Measurements from ENCODE around the gene HEXD. TPM values are rescaled to one million over a fixed set of nuclear protein-coding genes. Genes with fewer than 3 reads are reported as not detected.

Gene HEXD
- total RNA-seq, 1 experiment from 2014 or later = 30.0 TPM

- Histone ChIP-seq H3K79me2 (ENCODE audit: low read depth) (peaks cover 10% of the 10 kb centered on the region; the same call in 1 of the 2 replicates), H3K9me2 (ENCODE audit: insufficient read depth) (no peaks in the 10 kb centered on the region), H3K4me3 (no peak overlapping the region), H3K4me2 (no peak overlapping the region), H3K27me3 (ENCODE audit: insufficient read depth, low read depth) (no peaks in the 10 kb centered on the region), H3K36me3 (ENCODE audit: low read depth) (no peaks in the 10 kb centered on the region), H3K4me1 (replicated peaks; ENCODE audit: insufficient read depth) (peaks cover 12% of the 10 kb centered on the region; the same call in 1 of the 2 replicates), H4K20me1 (ENCODE audit: insufficient read depth) (no peaks in the 10 kb centered on the region), H3F3A (ENCODE audit: insufficient read depth, low read depth) (no peaks in the 10 kb centered on the region), H3K9me3 (ENCODE audit: insufficient read depth, low read depth) (no peaks in the 10 kb centered on the region), H3K27ac (no peak overlapping the region), H2AFZ (no peak overlapping the region)
- intact Hi-C loops (cut with micrococcal nuclease; ENCODE audit: unreplicated experiment) = no loop called here
- TF ChIP-seq EZH2 (IDR thresholded peaks at IDR 0.05; ENCODE audit: low read depth) (no peak), CTCF (conservative IDR thresholded peaks at IDR 0.05) (no peak)
- CTCF ChIA-PET = interaction anchor here (0.5 kb wide), 1 partner anchor 52 kb away, joined by 7 read pairs; no protein-coding TSS in a partner anchor
- BruUV-seq (replicated peaks) = no TSS peak
- POLR2A ChIA-PET (ENCODE audit: unreplicated experiment) = no interaction called here
- no peak for DNase-seq
Observed at GRCh38 chr17:82446649-82447048, 28.5 kb downstream of the HEXD start.

- ChIA-PET POLR2A (ENCODE audit: unreplicated experiment) (no interaction called here), CTCF (no interaction called here)
- no TSS peak for BruUV-seq (replicated peaks)
- Histone ChIP-seq H3K27ac (no peak overlapping the region), H3K9me3 (ENCODE audit: insufficient read depth, low read depth) (no peaks in the 10 kb centered on the region), H3K4me1 (replicated peaks; ENCODE audit: insufficient read depth) (peaks cover 12% of the 10 kb centered on the region; the same call in 1 of the 2 replicates), H3K4me3 (no peak overlapping the region), H3K9me2 (ENCODE audit: insufficient read depth) (no peaks in the 10 kb centered on the region), H3K79me2 (ENCODE audit: low read depth) (peaks cover 10% of the 10 kb centered on the region; the same call in 1 of the 2 replicates), H3F3A (ENCODE audit: insufficient read depth, low read depth) (no peaks in the 10 kb centered on the region), H3K27me3 (ENCODE audit: insufficient read depth, low read depth) (no peaks in the 10 kb centered on the region), H3K4me2 (no peak overlapping the region), H4K20me1 (ENCODE audit: insufficient read depth) (no peaks in the 10 kb centered on the region), H2AFZ (no peak overlapping the region), H3K36me3 (ENCODE audit: low read depth) (no peaks in the 10 kb centered on the region)
- TF ChIP-seq CTCF (conservative IDR thresholded peaks at IDR 0.05) (no peak), EZH2 (IDR thresholded peaks at IDR 0.05; ENCODE audit: low read depth) (no peak)
- no peak for DNase-seq
- intact Hi-C loops (cut with micrococcal nuclease; ENCODE audit: unreplicated experiment) = no loop called here
Observed at GRCh38 chr17:82447876-82448275, 29.7 kb downstream of the HEXD start.

GRCh38 chr17:82449131-82449882 is 31.2 kb downstream of the HEXD start:
- Histone ChIP-seq H4K20me1 (ENCODE audit: insufficient read depth) (no peaks in the 10 kb centered on the region), H3K4me2 (peak overlapping the region; percentile 80), H3K79me2 (ENCODE audit: low read depth) (peaks cover 10% of the 10 kb centered on the region; the same call in 1 of the 2 replicates), H3K36me3 (ENCODE audit: low read depth) (no peaks in the 10 kb centered on the region), H3K9me2 (ENCODE audit: insufficient read depth) (no peaks in the 10 kb centered on the region), H3K9me3 (ENCODE audit: insufficient read depth, low read depth) (no peaks in the 10 kb centered on the region), H3K4me1 (replicated peaks; ENCODE audit: insufficient read depth) (peaks cover 12% of the 10 kb centered on the region; the same call in 1 of the 2 replicates), H3K27me3 (ENCODE audit: insufficient read depth, low read depth) (no peaks in the 10 kb centered on the region), H3K27ac (no peak overlapping the region), H3F3A (ENCODE audit: insufficient read depth, low read depth) (no peaks in the 10 kb centered on the region), H3K4me3 (peak overlapping the region; percentile 94), H2AFZ (no peak overlapping the region)
- CTCF ChIA-PET = no interaction called here
- intact Hi-C loops (cut with micrococcal nuclease; ENCODE audit: unreplicated experiment) = no loop called here
- POLR2A ChIA-PET (ENCODE audit: unreplicated experiment) = interaction anchor here (0.7 kb wide), 1 partner anchor 72 kb away, joined by 4 read pairs; no protein-coding TSS in a partner anchor
- BruUV-seq (replicated peaks) = no TSS peak
- DNase-seq = no peak
- no peak for TF ChIP-seq EZH2 (IDR thresholded peaks at IDR 0.05; ENCODE audit: low read depth)
- no peak for TF ChIP-seq CTCF (conservative IDR thresholded peaks at IDR 0.05)
